Skin of body (tissue), 3 donors: ENCODE data around the gene MIPOL1. TPM values are rescaled to one million over a fixed set of nuclear protein-coding genes. Genes with fewer than 3 reads are reported as not detected.

ENCODE experiments used
- DNase-seq: peaks from one replicate; lab custom pipeline; 2025; lab: John Stamatoyannopoulos, UW
- small RNA-seq: library from RNA; depleted of rRNA; stranded (forward); fragments of <200 nt; gene quantifications from one replicate; pipeline ENCODE3, GENCODE V24; 2014; ENCODE audit warnings: low replicate concordance
- total RNA-seq: library from RNA; depleted of rRNA; stranded (reverse); fragments of >200 nt; gene quantifications from one replicate; pipeline ENCODE4 v1.2.3, GENCODE V29; 2014

The MIPOL1 gene
- total RNA-seq, 1 donor from 2014 or later: 17.3 TPM

DNA sequence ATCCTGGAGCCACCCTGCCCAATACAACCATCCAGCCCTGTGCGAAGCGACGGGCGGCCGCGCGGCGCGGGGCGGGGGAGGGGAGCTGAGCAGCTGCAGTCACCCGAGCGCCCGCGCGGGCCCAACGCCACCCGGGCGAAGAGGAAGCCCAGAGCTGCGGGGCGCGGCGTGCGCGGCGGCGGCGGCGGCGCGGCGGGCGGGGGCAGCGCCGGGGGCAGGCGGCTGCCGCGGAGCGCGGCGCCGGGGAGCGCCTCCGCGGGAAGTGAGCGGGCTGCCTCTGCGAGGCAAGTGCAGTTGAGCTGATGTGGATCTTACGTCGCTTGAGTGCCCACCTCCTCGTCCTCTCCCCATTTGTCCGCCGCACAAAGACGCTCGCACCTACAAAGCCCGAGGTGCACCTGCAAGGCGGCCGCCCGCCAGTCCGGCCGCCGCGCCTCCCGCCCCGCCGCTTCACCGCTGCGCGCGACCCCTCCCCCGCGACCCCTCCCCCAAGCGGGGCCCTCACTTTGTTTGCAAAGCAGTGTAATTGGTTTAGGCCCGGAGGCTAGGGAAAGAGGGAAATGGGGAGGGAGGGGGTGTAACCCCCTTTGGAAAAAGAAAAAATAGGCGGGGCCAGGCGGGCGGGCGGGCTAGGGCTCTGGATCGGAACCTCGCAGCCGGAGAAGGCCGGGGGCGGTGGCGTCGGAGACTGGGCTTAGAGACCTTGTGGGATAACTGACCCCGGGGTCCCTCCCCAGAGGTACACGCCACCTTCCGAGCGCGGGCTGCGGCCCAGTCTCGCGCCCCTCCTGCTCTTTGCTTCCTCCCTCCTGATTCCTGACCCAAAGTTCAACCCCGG lies 397.5 kb downstream of the MIPOL1 start, which contains the start of the genes FOXA1 and TTC6:
TSS of gene FOXA1 (minus strand) at position 279 of the 838 bp plus-strand sequence. CDS start at position 2, 277 bp downstream.
TSS of gene TTC6 (plus strand) at position 659 of the 838 bp plus-strand sequence. CDS start 26,436 bp downstream, outside the sequence.
- no peak for DNase-seq

DNA sequence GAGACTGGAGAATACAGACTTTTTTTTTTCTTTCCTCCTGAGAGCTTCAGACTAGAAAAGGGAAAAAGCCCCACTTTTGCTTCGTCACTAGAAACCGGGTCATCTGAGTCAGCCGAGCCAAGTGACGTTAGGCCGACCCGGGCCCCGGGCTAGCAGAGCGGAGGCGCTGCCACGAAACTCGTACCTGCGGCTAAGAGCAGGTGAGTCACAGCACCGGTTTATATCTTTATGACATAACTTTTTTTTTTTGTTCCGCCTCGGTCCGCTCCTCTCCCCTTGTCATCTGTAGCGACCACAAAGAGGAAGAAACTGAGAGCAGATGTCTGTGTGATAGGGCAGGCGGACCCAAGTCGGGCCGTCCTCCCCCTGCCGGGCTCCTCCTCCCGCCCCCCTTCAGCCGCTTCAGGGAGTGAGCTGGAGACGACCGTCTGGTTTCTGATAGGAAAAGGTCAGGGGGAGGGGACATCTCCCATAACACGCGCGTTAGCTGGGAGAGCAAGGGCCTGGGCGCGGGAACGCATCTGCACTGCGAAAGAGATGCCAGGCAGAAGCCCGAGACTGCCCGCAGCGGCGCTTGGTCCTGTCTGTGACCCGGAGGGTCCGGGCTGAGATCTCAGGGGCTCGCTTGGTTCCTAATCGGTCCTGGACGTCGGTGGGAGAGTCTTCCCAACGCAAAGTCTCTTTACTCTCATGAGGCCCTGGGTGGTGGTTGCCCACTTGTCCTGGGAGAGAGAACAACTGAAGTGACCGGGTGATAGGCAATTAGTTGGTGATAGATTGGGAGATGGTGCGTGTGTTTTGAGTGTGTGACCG lies 398.3 kb downstream of the MIPOL1 start:
- no peak for DNase-seq

DNA sequence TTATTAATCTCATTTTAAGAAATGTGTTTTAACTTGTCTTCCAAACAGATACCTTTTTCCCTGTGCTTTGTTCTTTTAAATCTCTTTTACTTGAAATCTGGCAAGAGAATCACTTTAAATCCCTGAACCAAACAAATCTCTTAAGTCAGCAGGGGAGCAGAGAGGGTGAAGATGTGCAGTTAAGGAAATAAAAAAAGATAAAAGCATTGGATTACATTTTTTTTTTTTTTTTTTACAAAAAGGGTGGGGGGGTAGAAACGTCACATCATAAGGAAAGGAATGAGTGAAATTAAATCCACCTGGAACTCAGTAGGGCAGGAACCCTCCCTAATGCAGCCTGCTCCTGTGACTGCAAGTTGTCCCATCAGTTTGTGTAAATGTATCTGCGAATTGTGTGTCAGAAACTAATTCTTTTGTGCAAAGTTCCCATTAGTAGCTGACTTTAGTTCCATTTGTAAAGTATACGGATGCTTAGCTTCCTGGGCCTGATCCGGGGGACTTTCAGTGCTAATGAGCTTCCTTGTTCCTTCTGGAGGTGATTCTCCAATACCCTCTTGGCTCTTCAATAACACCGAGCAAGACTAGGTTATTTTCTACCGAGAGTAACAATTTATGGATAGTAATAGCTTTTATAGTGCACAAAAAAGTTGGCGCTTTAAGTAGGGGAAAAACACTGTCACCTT lies 399.2 kb downstream of the MIPOL1 start:
- DNase-seq: no peak

DNA sequence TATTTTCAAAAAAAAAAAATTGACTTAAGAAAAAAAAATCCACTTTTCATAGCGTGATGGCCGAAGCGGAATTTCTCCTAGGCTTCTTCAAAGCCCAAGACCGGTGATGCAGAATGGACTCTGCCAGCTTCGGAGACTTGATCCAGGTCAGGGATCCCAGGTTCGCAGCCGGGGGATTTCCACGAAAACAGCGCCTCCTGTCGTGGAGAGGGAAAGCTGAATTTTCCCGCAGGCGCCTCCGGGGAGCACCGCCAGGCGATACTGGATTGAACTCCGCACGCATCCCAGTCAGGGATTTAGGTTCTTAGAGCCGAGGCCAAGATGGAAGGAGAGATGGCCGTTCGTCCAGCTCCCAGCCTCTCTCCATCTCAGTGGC lies 399.8 kb downstream of the MIPOL1 start:
- no peak for DNase-seq

DNA sequence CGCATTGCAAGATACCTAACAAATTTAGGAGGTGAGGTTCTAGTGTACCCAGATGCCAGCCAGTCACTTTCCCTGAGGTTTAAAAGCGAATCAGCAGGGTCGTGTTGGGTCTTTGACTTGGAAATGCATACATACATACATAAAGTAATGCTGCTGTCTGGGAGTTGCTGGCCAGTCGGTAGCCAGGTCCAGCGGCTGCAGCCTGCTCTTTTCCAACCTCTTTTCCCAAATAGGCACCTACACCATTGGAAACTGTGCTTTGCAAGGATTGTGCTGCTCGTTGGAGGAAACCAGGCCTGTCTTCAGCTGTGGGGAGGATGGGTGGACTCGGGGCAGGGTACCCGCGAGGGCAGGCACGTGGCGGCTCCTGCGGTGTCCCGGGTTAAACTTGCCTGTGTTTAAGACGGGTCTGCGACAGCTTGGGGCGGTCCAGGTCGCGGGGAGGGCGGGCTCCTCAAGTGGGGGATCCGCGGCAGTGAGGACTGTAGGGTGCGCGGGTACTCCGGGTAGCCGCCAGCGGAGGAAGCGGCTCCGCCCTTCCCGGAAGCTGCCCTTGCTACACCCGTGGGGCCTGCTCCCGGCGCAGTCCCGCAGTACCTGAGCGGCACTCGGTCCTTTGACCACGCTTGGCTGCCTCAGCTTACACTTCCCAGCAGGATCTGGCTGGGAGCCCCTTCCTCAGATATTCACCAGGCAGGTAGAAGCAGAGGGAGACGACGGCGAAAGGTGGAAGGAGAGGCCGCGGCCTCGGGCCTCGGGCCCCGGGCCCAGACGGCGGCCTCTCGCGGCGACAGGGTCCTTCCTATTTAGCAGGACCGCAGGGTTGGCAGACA lies 400.4 kb downstream of the MIPOL1 start:
- DNase-seq: no peak

DNA sequence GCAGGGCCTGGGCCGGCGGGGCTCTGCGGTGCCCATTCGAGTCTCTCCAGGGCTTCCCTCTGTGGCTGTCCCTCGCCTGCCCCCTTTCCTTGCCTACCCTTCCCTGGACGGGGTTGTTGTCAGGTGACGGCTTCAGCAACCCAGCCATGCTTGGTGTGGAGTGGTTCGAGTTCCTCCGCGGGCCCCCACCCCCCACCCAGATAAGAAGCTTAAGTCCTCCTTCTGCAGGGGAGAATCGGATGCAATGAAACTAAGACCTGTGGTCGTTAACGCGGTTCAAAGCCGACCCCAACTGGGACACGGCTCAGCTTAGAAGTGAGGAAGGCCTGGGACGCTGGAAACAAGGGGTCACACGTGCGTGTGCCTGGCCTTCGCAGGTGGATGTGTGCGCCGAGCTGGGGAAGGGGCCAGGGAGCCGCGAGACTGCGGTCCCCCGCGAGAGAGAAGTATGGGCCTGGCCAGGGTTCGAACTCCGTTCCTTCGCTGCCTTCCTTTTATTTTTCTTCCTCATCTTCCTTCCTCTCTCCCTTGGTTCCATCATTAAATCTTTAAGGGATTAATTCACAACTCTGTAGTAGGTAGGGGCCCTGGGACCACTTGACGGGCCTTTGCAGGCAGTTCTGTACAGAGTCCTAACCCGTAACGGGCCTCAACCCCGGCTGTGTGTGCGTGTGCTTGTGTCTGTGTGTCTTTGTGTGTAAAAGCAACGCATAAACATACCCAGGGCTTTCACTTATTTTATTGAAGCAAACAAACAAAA lies 401.2 kb downstream of the MIPOL1 start:
- DNase-seq: no peak

DNA sequence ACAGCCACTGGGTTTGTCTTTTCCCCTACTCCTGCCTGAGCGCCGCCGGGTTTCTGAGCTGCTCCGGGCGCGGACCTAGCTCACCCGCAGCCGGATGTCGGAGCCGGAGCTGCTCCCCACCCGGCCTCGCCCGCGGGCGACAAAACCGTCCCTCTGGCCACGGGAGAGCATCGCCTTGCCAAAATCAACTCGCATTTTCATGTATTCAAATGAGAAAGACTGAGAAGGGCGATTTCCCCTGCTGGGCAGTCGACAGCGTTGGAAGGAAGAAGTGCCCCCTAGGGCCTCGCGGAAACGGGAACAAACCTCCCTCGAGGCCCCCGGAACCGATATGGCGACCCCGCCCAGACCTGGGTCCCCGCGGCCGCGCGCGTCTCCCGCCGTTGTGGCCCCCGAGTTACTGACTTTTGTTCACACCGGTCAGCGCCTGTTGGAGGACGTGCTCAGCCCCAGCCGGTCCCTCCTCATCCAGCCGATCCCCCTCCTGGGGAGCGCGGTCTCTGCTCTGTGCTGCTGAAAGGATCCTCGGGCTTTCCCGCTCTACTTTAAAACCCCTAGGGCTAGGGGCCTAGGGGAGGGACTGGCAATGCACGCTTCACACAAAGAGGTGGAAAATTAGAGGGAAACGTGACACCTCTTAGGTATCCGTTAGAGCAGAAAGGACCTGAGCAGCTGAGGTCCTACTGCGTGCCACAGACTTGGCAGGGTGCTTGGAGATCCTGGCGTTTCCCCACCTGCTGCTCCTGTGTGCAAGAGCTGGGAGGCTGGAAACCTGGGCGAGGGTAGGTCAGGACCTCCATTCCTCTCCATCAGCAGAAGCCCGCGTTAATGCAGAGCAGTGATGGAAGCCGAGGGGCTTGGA lies 402.0 kb downstream of the MIPOL1 start:
- DNase-seq: no peak

DNA sequence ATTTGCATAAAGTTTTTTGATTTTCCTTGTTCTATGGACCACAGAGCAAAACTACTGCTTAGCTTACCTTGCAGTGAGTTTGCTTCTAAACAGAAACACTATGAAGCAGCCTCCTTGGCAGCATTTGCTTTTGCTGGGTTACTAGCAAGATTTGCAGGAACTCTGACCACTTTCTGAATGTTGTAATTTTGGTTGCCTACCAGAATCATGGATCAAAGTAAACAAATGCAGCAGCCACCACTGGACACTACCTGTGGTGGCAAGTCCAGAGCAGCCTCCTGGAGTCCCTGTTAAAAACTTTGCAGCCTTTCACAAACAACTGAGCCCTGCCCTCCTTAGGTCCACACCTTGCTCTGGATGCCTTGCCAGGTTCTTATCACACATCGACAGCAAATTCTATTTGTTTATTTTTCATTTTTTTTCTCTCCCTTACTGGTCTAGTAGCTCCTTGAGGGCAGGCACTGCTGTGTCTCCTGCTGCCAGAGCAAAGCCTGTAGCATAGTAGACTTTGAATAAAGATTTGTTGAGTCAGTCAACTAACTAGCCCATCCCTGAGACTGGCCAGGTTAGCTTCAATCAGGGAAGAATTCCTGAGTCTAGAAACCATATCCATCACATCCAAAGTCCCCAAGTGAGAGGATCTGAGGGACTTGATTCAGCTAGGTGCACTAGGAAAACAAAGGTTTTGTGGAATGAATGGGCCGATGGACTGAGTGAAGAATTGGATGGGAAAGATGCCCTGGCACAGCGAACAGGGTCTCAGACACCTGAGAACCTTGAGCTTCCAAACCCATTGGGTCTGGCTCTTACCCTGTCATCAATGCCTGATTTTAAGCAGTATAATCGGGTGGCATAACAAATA lies 403.4 kb downstream of the MIPOL1 start:
- no peak for DNase-seq

DNA sequence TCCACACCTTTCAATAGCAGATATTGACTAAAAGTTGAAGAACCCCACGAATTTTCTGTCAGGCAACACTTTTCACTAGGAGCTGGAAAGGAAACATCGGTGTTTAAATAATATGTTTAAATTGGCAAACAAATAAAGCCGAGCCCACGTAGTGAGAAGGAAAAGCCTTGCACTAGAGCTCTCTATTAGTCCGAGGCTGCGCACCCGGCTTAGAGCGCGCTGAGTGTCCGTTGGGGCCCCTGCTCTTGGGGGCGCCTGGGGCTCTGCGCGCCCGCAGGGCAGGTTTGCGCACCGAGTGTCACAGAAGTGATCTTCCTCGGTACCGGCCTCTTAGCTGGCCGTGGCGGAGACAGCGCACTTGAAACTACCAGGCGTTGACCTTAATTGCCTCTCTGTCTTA lies 404.1 kb downstream of the MIPOL1 start:
- DNase-seq: no peak

Small RNAs within 50 kb of the gene (small RNA-seq; reads per million reads assigned to genes)
- gene RNU6-273P (not detected), gene RNU6-886P (not detected)

Other genes starting within 250 kb of the MIPOL1 start
- 1.8 TPM for gene SLC25A21, start 25.3 kb upstream of the MIPOL1 start, total RNA-seq